ENCODE results near the gene PPP2R2C. TPM values are rescaled to one million over a fixed set of nuclear protein-coding genes. Genes with fewer than 3 reads are reported as not detected.

Gene PPP2R2C
- total and polyA plus RNA-seq, 2 of the 4 experiments (the other 2 are of a cell fraction): 0.03 TPM; not detected in 1

- peaks cover 5% of the 10 kb centered on the region for H3K9me3 ChIP-seq (ENCODE audit: control insufficient read depth, insufficient read depth, low read length)
- H2AK5ac ChIP-seq (ENCODE audit: low read depth, low read length): no peak overlapping the region
- intact Hi-C loops (cut with micrococcal nuclease) (no loop called here), in situ Hi-C loops (cut with MboI; ENCODE audit: low sequenced_read_pairs) (no loop called here), dilution Hi-C loops (cut with HindIII; ENCODE audit: low sequenced_read_pairs, unreplicated experiment) (no loop called here)
- H4K20me1 ChIP-seq (ENCODE audit: insufficient read depth, low read length): no peaks in the 10 kb centered on the region; the same call in 1 of the 2 replicates
- H2AK9ac ChIP-seq (replicated peaks; ENCODE audit: low read depth, low read length, poor library complexity): no peak overlapping the region
- H2BK120ac ChIP-seq (ENCODE audit: low read depth, low read length): no peak overlapping the region
- H4K91ac ChIP-seq (ENCODE audit: insufficient read depth, low read depth, low read length): no peak overlapping the region
- no peak for TF ChIP-seq RAD21 (IDR thresholded peaks at IDR 0.05; ENCODE audit: low read length)
- TF ChIP-seq MXI1 (IDR thresholded peaks at IDR 0.05; ENCODE audit: borderline replicate concordance, low read depth, low read length): no peak
- no peak for TF ChIP-seq NFE2L2 (IDR thresholded peaks at IDR 0.05; ENCODE audit: low read depth, low read length)
- TF ChIP-seq MAFK (IDR thresholded peaks at IDR 0.05; ENCODE audit: low read depth, low read length): no peak
- TF ChIP-seq CHD1 (IDR thresholded peaks at IDR 0.05; ENCODE audit: low read depth, low read length): no peak
- no peak for TF ChIP-seq SMC3 (IDR thresholded peaks at IDR 0.05; ENCODE audit: low read depth, low read length)
- no peak for TF ChIP-seq MAZ (IDR thresholded peaks at IDR 0.05; ENCODE audit: borderline replicate concordance, low read depth, low read length)
- TF ChIP-seq BHLHE40 (IDR thresholded peaks at IDR 0.05; ENCODE audit: low read depth, low read length): no peak
- no peak for TF ChIP-seq RFX5 (IDR thresholded peaks at IDR 0.05; ENCODE audit: low read depth, low read length)
- TF ChIP-seq RCOR1 (IDR thresholded peaks at IDR 0.05; ENCODE audit: insufficient replicate concordance, low read length): no peak
- TF ChIP-seq FOS (IDR thresholded peaks at IDR 0.05; ENCODE audit: low read depth, low read length): no peak
- no peak for TF ChIP-seq USF2 (IDR thresholded peaks at IDR 0.05; ENCODE audit: low read depth, low read length)
- TF ChIP-seq CEBPB (IDR thresholded peaks at IDR 0.05; ENCODE audit: low read depth, low read length): no peak
- no peak overlapping the region for H4K8ac ChIP-seq (ENCODE audit: low read depth in 2 of 2, low read length in 2 of 2)
- no peak for DNase-seq
- no peak overlapping the region for H2AFZ ChIP-seq (replicated peaks; ENCODE audit: low read length, poor library complexity)
- H3K14ac ChIP-seq (replicated peaks; ENCODE audit: low read depth, low read length): no peak overlapping the region
- ChIA-PET CTCF (no interaction called here), POLR2A (ENCODE audit: unreplicated experiment) (interaction anchor here (0.6 kb wide), 1 partner anchor 35 kb away, joined by 3 read pairs; no protein-coding TSS in a partner anchor)
- no peak overlapping the region for H3K27ac ChIP-seq (ENCODE audit: insufficient read depth, low read length)
- no peak overlapping the region for H2BK20ac ChIP-seq (ENCODE audit: low read depth, low read length)
- no peak overlapping the region for H3K18ac ChIP-seq (ENCODE audit: low read depth, low read length)
- 33% methylated on average over 1 of the region's 5 CpGs; no CpG with 5 or more reads in 1 of the 2 experiments for WGBS, 2 experiments (ENCODE audit: extremely low coverage in 2 of 2, insufficient read length in 1 of 2)
- peaks cover 30% of the 10 kb centered on the region for H3K36me3 ChIP-seq (ENCODE audit: control insufficient read depth, insufficient read depth, low read length)
- H3K9ac ChIP-seq (ENCODE audit: low read depth, low read length): no peak overlapping the region
- no peak overlapping the region for H3K56ac ChIP-seq (ENCODE audit: extremely low read depth, insufficient read depth, low read length)
- no peaks in the 10 kb centered on the region for H3K4me1 ChIP-seq (ENCODE audit: control insufficient read depth, insufficient read depth, low read length)
- BruUV-seq (replicated peaks): no TSS peak
- H3K4me2 ChIP-seq (ENCODE audit: low read depth, low read length): no peak overlapping the region
- peaks cover 22% of the 10 kb centered on the region for H3K27me3 ChIP-seq (ENCODE audit: control insufficient read depth, insufficient read depth, low read length)
- H2BK5ac ChIP-seq (ENCODE audit: low read depth, low read length, poor library complexity, severe bottlenecking): no peak overlapping the region
- H3K23ac ChIP-seq (ENCODE audit: low read depth, low read length): no peak overlapping the region
- H3K9me1 ChIP-seq (ENCODE audit: insufficient read depth, low read length): 0 out of 2 replicates have a peak, but pooled peaks cover 8% of the 10 kb centered on the region
- no peak overlapping the region for H4K5ac ChIP-seq (ENCODE audit: low read depth, low read length)
- no peak overlapping the region for H3K4me3 ChIP-seq (ENCODE audit: insufficient read depth, low read depth, low read length)
- no peak overlapping the region for H2BK15ac ChIP-seq (ENCODE audit: low read depth, low read length)
- H3K79me1 ChIP-seq (ENCODE audit: low read depth in 1 of 2, low read length in 2 of 2): no peaks in the 10 kb centered on the region
- no peak overlapping the region for H3K4ac ChIP-seq (ENCODE audit: low read depth, low read length)
- ATAC-seq (ENCODE audit: low read depth): no peak
Measured at GRCh38 chr4:6306299-6306698, 166.1 kb downstream of the PPP2R2C start.

Measured in IMR-90 (cell line).